Right lobe of liver (tissue), 6 donors: ENCODE data around the gene C2CD4C. TPM values are rescaled to one million over a fixed set of nuclear protein-coding genes. Genes with fewer than 3 reads are reported as not detected.

Experiments
- ATAC-seq, 4 donors: fragments of 200-7000 bp; cut with Tn5 transposase; one replicate each; pipeline ENCODE4 v1.9.1; 2020; ENCODE audit warnings: mild to moderate bottlenecking in 4 of 4, moderate library complexity in 4 of 4
- DNase-seq, 3 donors: peaks; one replicate each; pipeline ENCODE4 v3.0.0-alpha.2; 2020
- H3K27ac ChIP-seq, 3 donors: fragments of 200-600 bp; one replicate each; pipeline ENCODE4 v1.8.0; 2022
- H3K27me3 ChIP-seq, 2 donors: fragments of 200-600 bp; one replicate each; pipeline ENCODE4 v1.8.0; 2022
- H3K36me3 ChIP-seq, 4 donors: fragments of 200-600 bp; sonication (generic) in 1 of 4; one replicate each; pipeline versions ENCODE4 v1.5.1 to v1.8.0; 2017 to 2022; ENCODE audit warnings: control low read depth in 1 of 4
- H3K4me1 ChIP-seq, 4 donors: fragments of 200-600 bp; sonication (generic) in 1 of 4; one replicate each; pipeline versions ENCODE4 v1.5.1 to v1.8.0; 2017 to 2022; ENCODE audit warnings: control low read depth in 1 of 4
- H3K4me3 ChIP-seq, 3 donors: fragments of 200-600 bp; one replicate each; pipeline ENCODE4 v1.8.0; 2022
- H3K9me3 ChIP-seq, 4 donors: fragments of 200-600 bp; sonication (generic) in 1 of 4; one replicate each; pipeline versions ENCODE4 v1.5.1 to v1.8.0; 2017 to 2022; ENCODE audit warnings: control low read depth in 1 of 4
- POLR2A ChIP-seq: fragments of 450-650 bp; IDR thresholded peaks from one replicate; pipeline ENCODE4 v1.6.1; 2017; ENCODE audit warnings: antibody characterized with exemption, mild to moderate bottlenecking
- WGBS: methylation state at CpG from one replicate; pipeline ENCODE4 v1.1.6; 2018; ENCODE audit warnings: low coverage, low lambda C conversion rate; ENCODE audit not compliant: insufficient coverage; ENCODE audit errors: missing lambda C conversion rate; 5-methylcytosine and 5-hydroxymethylcytosine counted together
- intact Hi-C, 2 donors: fragments of 100-400 bp; cut with DNase I; formaldehyde crosslinking; loops; one replicate each; pipeline versions ENCODE4 v1.11.2 to v1.14.1; 2022
- total RNA-seq, 6 experiments: library from RNA; depleted of rRNA in 2 of 6; stranded (reverse); fragments of >200 nt in 2 of 6; fragmentation: NEBNext Ultra II Directional in 3 of 6; extraction: Animal tissue kit (Norgen Biotek cat#: 25700) in 3 of 6; gene quantifications; one replicate each; pipeline versions ENCODE4 v1.1.0 to v1.2.4, GENCODE V29; 2016 to 2023
- TF ChIP-seq, protein P1 (sequence below), 4 donors: fragments of 200-600 bp in 3 of 4; fragments of 450-650 bp in 1 of 4; IDR thresholded peaks; one replicate each; pipeline versions ENCODE4 v1.5.1 to v1.8.0; 2016 to 2022; ENCODE audit warnings: antibody characterized with exemption in 4 of 4, mild to moderate bottlenecking in 2 of 4
- donor health status: DM: no; HTN: yes; CAD: no.
- donor health status: DM: no; HTN: no; CAD: no.
- donor health status: DM: no; HTN: no; CAD: no.
- donor health status: DM: no; HTN: yes; CAD: no.
- donor health status: DM: no; HTN: yes; CAD: no.

The C2CD4C gene
- total RNA-seq, 6 experiments from 2014 or later: 0.12 to 2.0 (median 0.44) TPM

DNA sequence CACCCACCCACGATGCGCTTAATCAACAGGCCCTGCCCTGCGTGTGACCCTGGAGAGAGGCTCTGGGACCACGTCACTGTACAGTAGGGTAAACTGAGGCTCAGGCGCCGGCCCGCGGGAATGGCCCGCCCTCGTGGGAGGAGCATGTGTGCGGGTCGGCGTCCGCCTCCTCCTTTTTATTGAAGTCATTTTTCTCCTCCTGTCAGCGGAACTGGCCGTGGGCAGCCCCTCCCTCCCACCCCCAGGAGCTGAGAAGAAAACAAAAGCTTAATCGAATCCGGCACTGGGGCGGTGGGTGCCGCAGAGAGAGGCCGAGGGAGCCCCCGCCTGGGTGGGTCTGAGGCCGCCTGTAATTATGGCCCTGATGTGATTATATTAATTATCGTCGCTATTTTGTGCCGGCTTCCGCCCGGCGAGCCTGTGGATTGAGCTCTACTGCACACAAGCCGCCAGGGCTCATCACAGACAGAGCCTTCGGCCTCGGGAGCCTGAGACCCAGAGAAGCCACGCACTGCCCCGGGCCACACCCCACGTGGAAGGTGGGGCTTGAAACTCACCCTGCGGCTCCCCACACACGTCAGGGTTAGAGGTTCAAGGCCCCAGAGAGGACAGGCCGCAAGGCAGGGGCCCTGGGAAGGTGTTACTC is 7.0 kb downstream of the C2CD4C start:
- ATAC-seq (no peak), DNase-seq (peak in 2 of 3 donors; percentile 7 to 44)
- H3K27ac ChIP-seq: no peak overlapping the region
- TF ChIP-seq, protein P1, sequence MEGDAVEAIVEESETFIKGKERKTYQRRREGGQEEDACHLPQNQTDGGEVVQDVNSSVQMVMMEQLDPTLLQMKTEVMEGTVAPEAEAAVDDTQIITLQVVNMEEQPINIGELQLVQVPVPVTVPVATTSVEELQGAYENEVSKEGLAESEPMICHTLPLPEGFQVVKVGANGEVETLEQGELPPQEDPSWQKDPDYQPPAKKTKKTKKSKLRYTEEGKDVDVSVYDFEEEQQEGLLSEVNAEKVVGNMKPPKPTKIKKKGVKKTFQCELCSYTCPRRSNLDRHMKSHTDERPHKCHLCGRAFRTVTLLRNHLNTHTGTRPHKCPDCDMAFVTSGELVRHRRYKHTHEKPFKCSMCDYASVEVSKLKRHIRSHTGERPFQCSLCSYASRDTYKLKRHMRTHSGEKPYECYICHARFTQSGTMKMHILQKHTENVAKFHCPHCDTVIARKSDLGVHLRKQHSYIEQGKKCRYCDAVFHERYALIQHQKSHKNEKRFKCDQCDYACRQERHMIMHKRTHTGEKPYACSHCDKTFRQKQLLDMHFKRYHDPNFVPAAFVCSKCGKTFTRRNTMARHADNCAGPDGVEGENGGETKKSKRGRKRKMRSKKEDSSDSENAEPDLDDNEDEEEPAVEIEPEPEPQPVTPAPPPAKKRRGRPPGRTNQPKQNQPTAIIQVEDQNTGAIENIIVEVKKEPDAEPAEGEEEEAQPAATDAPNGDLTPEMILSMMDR (IDR thresholded peaks at IDR 0.05): no peak
- no peak for TF ChIP-seq POLR2A
- 13% methylated on average over 6 of the region's 38 CpGs for WGBS
- no peaks in the 10 kb centered on the region for H3K9me3 ChIP-seq
- no peaks in the 10 kb centered on the region for H3K36me3 ChIP-seq
- H3K27me3 ChIP-seq: no peaks in the 10 kb centered on the region
- no peak overlapping the region for H3K4me3 ChIP-seq
- intact Hi-C loops: no loop called here
- H3K4me1 ChIP-seq: no peaks in the 10 kb centered on the region

DNA sequence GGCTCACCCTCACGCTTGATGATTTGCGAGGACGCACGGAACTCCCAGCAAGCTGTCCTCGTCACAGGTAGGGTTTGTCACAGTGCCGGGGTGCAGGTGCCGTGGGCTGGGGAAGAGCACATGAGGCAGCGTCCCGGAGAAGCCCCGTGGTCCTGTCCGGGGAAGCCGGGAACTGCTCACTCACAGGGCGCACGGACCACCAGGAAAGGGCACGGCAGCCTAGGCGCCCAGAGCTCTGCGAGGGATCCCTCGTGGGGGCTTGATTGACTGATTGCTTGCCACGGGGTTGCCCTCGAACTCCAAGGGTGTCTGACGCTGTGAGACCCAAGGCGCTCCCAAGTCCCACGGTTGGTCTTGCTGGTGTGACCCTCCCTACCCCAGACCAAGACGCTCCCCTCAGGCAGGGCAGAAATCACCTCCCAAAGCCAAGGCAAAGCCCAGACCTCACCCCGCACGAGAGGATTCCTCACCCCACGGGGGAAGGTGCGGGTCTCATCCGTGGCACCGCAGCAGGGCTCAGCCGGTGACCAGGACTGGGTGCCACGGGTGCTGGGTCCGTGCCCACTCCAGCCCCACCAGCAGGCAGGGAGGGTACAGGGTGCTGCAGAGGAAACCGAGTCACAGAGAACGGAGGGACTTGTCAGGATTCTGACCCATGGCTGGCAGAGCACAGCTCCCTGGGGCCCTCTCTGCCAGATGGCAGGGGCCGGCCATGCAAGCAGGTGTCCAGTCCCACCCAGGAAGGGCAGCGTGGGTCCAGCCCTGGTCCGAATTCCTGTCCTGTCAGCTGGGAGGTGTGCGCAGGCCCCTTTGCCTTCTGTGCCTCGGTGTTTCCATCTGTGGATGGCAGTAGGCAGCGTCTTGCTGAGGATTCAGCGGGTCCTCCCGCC is 7.7 kb downstream of the C2CD4C start:
- Histone ChIP-seq H3K27ac (no peak overlapping the region), H3K27me3 (no peaks in the 10 kb centered on the region), H3K4me3 (no peak overlapping the region), H3K36me3 (no peaks in the 10 kb centered on the region), H3K4me1 (no peaks in the 10 kb centered on the region), H3K9me3 (no peaks in the 10 kb centered on the region)
- WGBS: 80% methylated on average over 12 of the region's 43 CpGs
- peak in 1 of 4 donors; percentile 20 for ATAC-seq
- DNase-seq: peak; percentile 14 to 46 (median 38)
- intact Hi-C loops: no loop called here
- TF ChIP-seq, protein P1 (IDR thresholded peaks at IDR 0.05): no peak

DNA sequence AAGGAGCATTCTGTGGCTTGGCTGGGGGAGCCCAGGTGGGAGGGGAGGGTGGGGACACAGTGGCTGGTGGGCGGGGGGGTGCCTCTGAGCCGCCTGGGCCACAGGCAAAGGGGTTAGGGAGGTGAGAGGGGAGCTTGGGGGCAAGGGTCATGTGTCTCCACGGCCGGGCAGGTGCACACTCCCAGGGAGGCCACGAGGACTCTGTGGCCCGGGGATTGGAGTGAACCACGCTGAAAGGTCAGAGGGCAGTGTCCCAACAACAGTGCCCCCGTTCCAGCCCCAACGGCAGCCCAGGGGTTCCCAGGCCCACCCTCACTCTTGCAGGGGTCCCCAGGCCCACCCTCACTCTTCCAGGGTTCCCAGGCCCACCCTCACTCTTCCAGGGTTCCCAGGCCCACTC is 9.6 kb downstream of the C2CD4C start:
- ATAC-seq: no peak
- H3K27me3 ChIP-seq: no peaks in the 10 kb centered on the region

DNA sequence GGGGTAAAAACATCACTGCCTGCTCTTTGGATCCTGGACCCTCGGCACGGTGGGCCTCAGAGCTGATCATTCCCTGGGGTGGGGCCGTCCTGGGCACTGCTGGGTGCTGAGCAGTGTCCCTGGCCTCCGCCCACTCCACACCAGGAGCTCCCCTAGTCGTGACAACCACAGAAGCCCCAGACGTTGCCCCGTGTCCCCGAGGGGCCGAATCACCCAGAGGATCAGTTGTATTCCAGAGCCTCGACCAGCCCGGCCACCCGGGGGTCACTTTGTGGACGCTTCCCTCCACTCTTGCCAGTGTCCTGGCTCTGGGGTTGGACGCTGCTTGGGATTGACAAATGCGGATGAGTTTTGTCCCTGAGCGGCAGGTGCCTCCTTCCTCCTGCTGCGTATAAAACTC is 10.2 kb downstream of the C2CD4C start:
- H3K27me3 ChIP-seq: no peaks in the 10 kb centered on the region
- no peaks in the 10 kb centered on the region for H3K4me1 ChIP-seq
- intact Hi-C loops: no loop called here
- ATAC-seq (no peak), DNase-seq (peak in 2 of 3 donors; percentile 14 to 34)
- no peaks in the 10 kb centered on the region for H3K36me3 ChIP-seq
- H3K4me3 ChIP-seq: no peak overlapping the region
- TF ChIP-seq, protein P1 (IDR thresholded peaks at IDR 0.05): no peak
- TF ChIP-seq POLR2A: no peak
- no peaks in the 10 kb centered on the region for H3K9me3 ChIP-seq
- 60% methylated on average over 3 of the region's 17 CpGs for WGBS
- H3K27ac ChIP-seq: no peak overlapping the region

More for the DNA sequence above, 9.6 kb downstream of the C2CD4C start:
- H3K27ac ChIP-seq: no peak overlapping the region
- intact Hi-C loops: no loop called here
- TF ChIP-seq POLR2A: no peak
- TF ChIP-seq, protein P1 (IDR thresholded peaks at IDR 0.05): no peak
- no peaks in the 10 kb centered on the region for H3K9me3 ChIP-seq
- WGBS: 29% methylated on average over 3 of the region's 9 CpGs
- H3K4me1 ChIP-seq: no peaks in the 10 kb centered on the region
- no peak for DNase-seq
- no peak overlapping the region for H3K4me3 ChIP-seq
- H3K36me3 ChIP-seq: no peaks in the 10 kb centered on the region
